Hepatocyte (in vitro differentiated cells): ENCODE data around the gene APOH. TPM values are rescaled to one million over a fixed set of nuclear protein-coding genes. Genes with fewer than 3 reads are reported as not detected.

Source experiments
- DNase-seq: peaks from one replicate; pipeline ENCODE4 v3.0.0-alpha.2; 2016; ENCODE audit warnings: low spot score
- H2AFZ ChIP-seq: fragments of 200-600 bp; sonication (generic); 2 replicates; pipeline ENCODE4 v1.6.0; 2016; ENCODE audit warnings: antibody characterized with exemption, mild to moderate bottlenecking
- H3K27ac ChIP-seq: fragments of 200-600 bp; sonication (generic); 2 replicates; pipeline ENCODE4 v1.5.1; 2016; ENCODE audit warnings: mild to moderate bottlenecking
- H3K27me3 ChIP-seq: fragments of 200-600 bp; sonication (generic); 2 replicates; pipeline ENCODE4 v1.6.1; 2016
- H3K36me3 ChIP-seq: fragments of 200-600 bp; sonication (generic); replicated peaks from 2 replicates; pipeline ENCODE4 v1.5.1; 2016; ENCODE audit warnings: low read depth; ENCODE audit not compliant: insufficient read depth
- H3K4me1 ChIP-seq: fragments of 200-600 bp; sonication (generic); 2 replicates; pipeline ENCODE4 v1.5.1; 2016; ENCODE audit warnings: mild to moderate bottlenecking, moderate library complexity; ENCODE audit not compliant: insufficient read depth
- H3K4me2 ChIP-seq: fragments of 200-600 bp; sonication (generic); 2 replicates; pipeline ENCODE4 v1.6.0; 2016
- H3K4me3 ChIP-seq: fragments of 200-600 bp; sonication (generic); 2 replicates; pipeline ENCODE4 v1.5.1; 2016; ENCODE audit warnings: mild to moderate bottlenecking
- H3K79me2 ChIP-seq: fragments of 200-600 bp; sonication (generic); 2 replicates; pipeline ENCODE4 v1.6.0; 2017; ENCODE audit warnings: mild to moderate bottlenecking
- H3K9me2 ChIP-seq: fragments of 200-600 bp; sonication (generic); replicated peaks from 2 replicates; pipeline ENCODE4 v1.6.0; 2017; ENCODE audit warnings: mild to moderate bottlenecking; ENCODE audit not compliant: insufficient read depth
- H3K9me3 ChIP-seq: fragments of 200-600 bp; sonication (generic); 2 replicates; pipeline ENCODE4 v1.5.1; 2016; ENCODE audit warnings: low read depth, mild to moderate bottlenecking
- H4K20me1 ChIP-seq: fragments of 200-600 bp; sonication (generic); 2 replicates; pipeline ENCODE4 v1.6.0; 2016; ENCODE audit warnings: mild to moderate bottlenecking; ENCODE audit not compliant: insufficient read depth, poor library complexity, severe bottlenecking
- CTCF ChIP-seq: fragments of 200-600 bp; sonication (generic); IDR thresholded peaks from 2 replicates; pipeline ENCODE4 v1.5.1; 2016; ENCODE audit warnings: antibody characterized with exemption, mild to moderate bottlenecking; ENCODE audit not compliant: poor library complexity
- EZH2 ChIP-seq: fragments of 200-600 bp; sonication (generic); IDR thresholded peaks from 2 replicates; pipeline ENCODE4 v1.6.1; 2016; ENCODE audit warnings: antibody characterized with exemption, mild to moderate bottlenecking, borderline replicate concordance
- EZH2phosphoT487 ChIP-seq: fragments of 200-600 bp; sonication (generic); IDR thresholded peaks from one replicate; pipeline ENCODE4 v1.6.1; 2018; ENCODE audit warnings: antibody characterized with exemption, mild to moderate bottlenecking, low read depth, moderate library complexity; ENCODE audit not compliant: unreplicated experiment, severe bottlenecking
- WGBS: methylation state at CpG from one replicate; pipeline ENCODE4 v1.1.6; 2016; ENCODE audit warnings: low lambda C conversion rate; ENCODE audit errors: missing lambda C conversion rate; 5-methylcytosine and 5-hydroxymethylcytosine counted together
- polyA plus RNA-seq: library from polyadenylated mRNA; unstranded; fragments of >200 nt; fragmentation: Nextera tagmentation; extraction: Ambion mirVana; gene quantifications from 2 replicates; pipeline ENCODE4 v1.2.1, GENCODE V29; 2016
- total RNA-seq: library from RNA; depleted of rRNA; stranded (reverse); fragments of >200 nt; gene quantifications from 2 replicates; pipeline ENCODE4 v1.2.3, GENCODE V29; 2014

APOH gene
- total and polyA plus RNA-seq, 2 experiments from 2014 or later = 374 to 449 TPM

GRCh38 chr17:66207936-66208335 is 21.3 kb downstream of the APOH start:
- Histone ChIP-seq H2AFZ (no peak overlapping the region), H3K27ac (no peak overlapping the region)
- TF ChIP-seq CTCF = no peak
- TF ChIP-seq EZH2 = no peak
- TF ChIP-seq EZH2phosphoT487 = no peak

GRCh38 chr17:66203274-66204015 is 25.8 kb downstream of the APOH start:
- Histone ChIP-seq H3K4me2 (no peak overlapping the region), H3K27me3 (no peaks in the 10 kb centered on the region), H3K79me2 (no peaks in the 10 kb centered on the region), H3K4me3 (no peak overlapping the region), H3K9me3 (no peaks in the 10 kb centered on the region), H4K20me1 (no peaks in the 10 kb centered on the region), H3K9me2 (no peaks in the 10 kb centered on the region), H3K27ac (no peak overlapping the region), H3K36me3 (no peaks in the 10 kb centered on the region), H3K4me1 (no peaks in the 10 kb centered on the region), H2AFZ (no peak overlapping the region)
- no peak for DNase-seq
- WGBS = 86% methylated on average over 8 of the region's 8 CpGs
- TF ChIP-seq EZH2phosphoT487 = no peak
- no peak for TF ChIP-seq EZH2
- TF ChIP-seq CTCF = no peak

More at GRCh38 chr17:66207936-66208335, 21.3 kb downstream of the APOH start:
- H3K4me3 ChIP-seq = no peak overlapping the region
- H3K9me2 ChIP-seq = no peaks in the 10 kb centered on the region
- no peaks in the 10 kb centered on the region for H3K36me3 ChIP-seq
- H3K79me2 ChIP-seq = no peaks in the 10 kb centered on the region
- no peaks in the 10 kb centered on the region for H3K4me1 ChIP-seq
- no peaks in the 10 kb centered on the region for H3K27me3 ChIP-seq
- H3K9me3 ChIP-seq = no peaks in the 10 kb centered on the region
- DNase-seq = no peak
- H4K20me1 ChIP-seq = no peaks in the 10 kb centered on the region
- H3K4me2 ChIP-seq = no peak overlapping the region

GRCh38 chr17:66200685-66201092 is 28.5 kb downstream of the APOH start:
- Histone ChIP-seq H2AFZ (peak overlapping the region; percentile 11), H3K27ac (no peak overlapping the region)
- WGBS = 11% methylated on average over 3 of the region's 3 CpGs

More at GRCh38 chr17:66200685-66201092, 28.5 kb downstream of the APOH start:
- Histone ChIP-seq H3K27me3 (no peaks in the 10 kb centered on the region), H3K79me2 (no peaks in the 10 kb centered on the region), H3K9me2 (no peaks in the 10 kb centered on the region), H3K4me1 (no peaks in the 10 kb centered on the region), H4K20me1 (no peaks in the 10 kb centered on the region), H3K4me3 (no peak overlapping the region), H3K4me2 (no peak overlapping the region), H3K36me3 (no peaks in the 10 kb centered on the region), H3K9me3 (no peaks in the 10 kb centered on the region)
- TF ChIP-seq EZH2 (no peak), CTCF (peak; percentile 80), EZH2phosphoT487 (no peak)
- peak; percentile 79 for DNase-seq
